Measurements from ENCODE around the gene MGST2.
"Not testable (repeated sequence)": the region's sequence is repeated elsewhere in the genome, so short reads cannot be mapped to it uniquely, and the experiment has no call there.

MGST2 gene

GRCh38 chr4:139669890-139670289 lies 4.3 kb downstream of the MGST2 start:
- DNase-seq (ENCODE audit: low read depth in 3 of 3): no peak

GRCh38 chr4:139670775-139671174 lies 5.2 kb downstream of the MGST2 start:
- DNase-seq (ENCODE audit: low read depth in 3 of 3): no peak

GRCh38 chr4:139672215-139672614 lies 6.6 kb downstream of the MGST2 start:
- no peak for DNase-seq (ENCODE audit: low read depth in 3 of 3)

- no peak for DNase-seq (ENCODE audit: low read depth in 3 of 3)
Observed at GRCh38 chr4:139672732-139673131, 7.1 kb downstream of the MGST2 start.

GRCh38 chr4:139674875-139675550 lies 9.4 kb downstream of the MGST2 start:
- no peak for DNase-seq (ENCODE audit: low read depth in 3 of 3)

GRCh38 chr4:139675651-139676050 lies 10.0 kb downstream of the MGST2 start:
- no peak for DNase-seq (ENCODE audit: low read depth in 3 of 3)

GRCh38 chr4:139676365-139676764 lies 10.7 kb downstream of the MGST2 start:
- no peak for DNase-seq (ENCODE audit: low read depth in 3 of 3)

- no peak for DNase-seq (ENCODE audit: low read depth in 3 of 3)
Observed at GRCh38 chr4:139676913-139677585, 11.4 kb downstream of the MGST2 start.

GRCh38 chr4:139682309-139682708 lies 16.7 kb downstream of the MGST2 start:
- DNase-seq (ENCODE audit: low read depth in 3 of 3): no peak

- no peak for DNase-seq (ENCODE audit: low read depth in 3 of 3)
Observed at GRCh38 chr4:139682741-139683151, 17.1 kb downstream of the MGST2 start.

- no peak for DNase-seq (ENCODE audit: low read depth in 3 of 3)
Observed at GRCh38 chr4:139684351-139684750, 18.7 kb downstream of the MGST2 start.

GRCh38 chr4:139685180-139685579 lies 19.6 kb downstream of the MGST2 start:
- no peak for DNase-seq (ENCODE audit: low read depth in 3 of 3)

GRCh38 chr4:139686130-139686529 lies 20.5 kb downstream of the MGST2 start:
- DNase-seq (ENCODE audit: low read depth in 3 of 3): no peak

GRCh38 chr4:139686988-139687387 lies 21.4 kb downstream of the MGST2 start:
- no peak for DNase-seq (ENCODE audit: low read depth in 3 of 3)

GRCh38 chr4:139689093-139689722 lies 23.6 kb downstream of the MGST2 start:
- no peak for DNase-seq (ENCODE audit: low read depth in 3 of 3)

- no peak for DNase-seq (ENCODE audit: low read depth in 3 of 3)
Observed at GRCh38 chr4:139690419-139690818, 24.8 kb downstream of the MGST2 start.

GRCh38 chr4:139692309-139693012 lies 26.8 kb downstream of the MGST2 start:
- no peak for DNase-seq (ENCODE audit: low read depth in 3 of 3)

GRCh38 chr4:139694522-139695107 lies 29.0 kb downstream of the MGST2 start:
- DNase-seq (ENCODE audit: low read depth in 3 of 3): no peak

GRCh38 chr4:139696491-139696890 lies 30.9 kb downstream of the MGST2 start:
- DNase-seq (ENCODE audit: low read depth in 3 of 3): no peak

GRCh38 chr4:139698167-139698925 lies 32.7 kb downstream of the MGST2 start:
- not testable (repeated sequence) for DNase-seq (ENCODE audit: low read depth in 3 of 3)

GRCh38 chr4:139700568-139700967 lies 34.9 kb downstream of the MGST2 start:
- no peak for DNase-seq (ENCODE audit: low read depth in 3 of 3)
